HL-60 (cell line): ENCODE results near the gene TBC1D22A.

Experiments
- DNase-seq, 2 experiments: peaks; one replicate each; pipeline ENCODE4 v3.0.0-alpha.2; 2010 to 2020; ENCODE audit warnings: low read depth in 1 of 2, low spot score in 1 of 2
- H3K27ac ChIP-seq: fragments of 250-450 bp; sonication (Bioruptor Pico); replicated peaks from 2 replicates; pipeline ENCODE4 v1.5.1; 2020; ENCODE audit warnings: mild to moderate bottlenecking, moderate library complexity
- H3K27me3 ChIP-seq: fragments of 250-450 bp; sonication (Bioruptor Pico); 2 replicates; pipeline ENCODE4 v1.5.1; 2021; ENCODE audit warnings: mild to moderate bottlenecking, moderate library complexity; ENCODE audit not compliant: insufficient read depth, poor library complexity, severe bottlenecking
- H3K4me3 ChIP-seq: replicated peaks from 2 replicates; pipeline ENCODE4 v1.5.1; 2011; ENCODE audit warnings: mild to moderate bottlenecking, control low read depth, low read length; ENCODE audit not compliant: insufficient read depth
- CTCF ChIP-seq: IDR thresholded peaks from one replicate; pipeline ENCODE4 v1.5.1; 2011; ENCODE audit warnings: low read length, control low read depth, inconsistent platforms; ENCODE audit not compliant: insufficient read depth
- GABPA ChIP-seq: IDR thresholded peaks from 2 replicates; pipeline ENCODE4 v1.6.1; 2012; ENCODE audit warnings: low read depth
- POLR2AphosphoS5 ChIP-seq: IDR thresholded peaks from 2 replicates; pipeline ENCODE4 v1.6.1; 2012; ENCODE audit warnings: low read depth
- REST ChIP-seq: IDR thresholded peaks from 2 replicates; pipeline ENCODE4 v1.6.1; 2012; ENCODE audit warnings: low read depth; ENCODE audit not compliant: insufficient replicate concordance
- SPI1 ChIP-seq: IDR thresholded peaks from 2 replicates; pipeline ENCODE4 v1.6.1; 2012; ENCODE audit warnings: low read depth, mild to moderate bottlenecking, borderline replicate concordance

TBC1D22A gene

GRCh38 chr22:46852771-46853170, 90.3 kb downstream of the TBC1D22A start:
- TF ChIP-seq GABPA, result no peak
- no peak for TF ChIP-seq REST
- no peak for TF ChIP-seq CTCF
- no peak for TF ChIP-seq SPI1
- no peak for TF ChIP-seq POLR2AphosphoS5
- H3K27me3 ChIP-seq, result no peaks in the 10 kb centered on the region
- DNase-seq, result no peak
- H3K4me3 ChIP-seq, result no peak overlapping the region
- no peak overlapping the region for H3K27ac ChIP-seq

DNA sequence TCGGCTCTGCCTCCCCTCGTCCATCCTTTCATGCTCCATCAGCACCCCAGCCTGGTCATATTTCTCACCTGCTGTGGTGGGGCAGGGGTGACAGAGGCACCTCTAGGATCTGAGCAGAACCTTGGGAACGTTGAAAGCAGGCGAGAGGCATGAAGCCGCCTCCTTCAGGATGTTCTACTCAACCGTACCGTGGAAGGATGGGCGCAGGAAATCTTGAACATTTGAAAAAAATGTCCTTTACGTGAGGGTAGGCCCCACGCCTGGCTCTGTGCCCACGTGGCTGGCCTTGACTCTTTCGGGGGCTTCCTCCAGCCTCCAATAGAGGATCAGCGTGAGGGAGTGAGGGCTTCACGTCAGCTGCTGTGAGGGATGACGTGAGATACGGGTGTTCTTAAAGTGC, 90.7 kb downstream of the TBC1D22A start:
- TF ChIP-seq CTCF, result no peak
- TF ChIP-seq REST, result no peak
- no peak for TF ChIP-seq GABPA
- TF ChIP-seq POLR2AphosphoS5, result no peak
- TF ChIP-seq SPI1, result no peak
- H3K27me3 ChIP-seq, result no peaks in the 10 kb centered on the region
- no peak overlapping the region for H3K4me3 ChIP-seq
- no peak for DNase-seq
- no peak overlapping the region for H3K27ac ChIP-seq

DNA sequence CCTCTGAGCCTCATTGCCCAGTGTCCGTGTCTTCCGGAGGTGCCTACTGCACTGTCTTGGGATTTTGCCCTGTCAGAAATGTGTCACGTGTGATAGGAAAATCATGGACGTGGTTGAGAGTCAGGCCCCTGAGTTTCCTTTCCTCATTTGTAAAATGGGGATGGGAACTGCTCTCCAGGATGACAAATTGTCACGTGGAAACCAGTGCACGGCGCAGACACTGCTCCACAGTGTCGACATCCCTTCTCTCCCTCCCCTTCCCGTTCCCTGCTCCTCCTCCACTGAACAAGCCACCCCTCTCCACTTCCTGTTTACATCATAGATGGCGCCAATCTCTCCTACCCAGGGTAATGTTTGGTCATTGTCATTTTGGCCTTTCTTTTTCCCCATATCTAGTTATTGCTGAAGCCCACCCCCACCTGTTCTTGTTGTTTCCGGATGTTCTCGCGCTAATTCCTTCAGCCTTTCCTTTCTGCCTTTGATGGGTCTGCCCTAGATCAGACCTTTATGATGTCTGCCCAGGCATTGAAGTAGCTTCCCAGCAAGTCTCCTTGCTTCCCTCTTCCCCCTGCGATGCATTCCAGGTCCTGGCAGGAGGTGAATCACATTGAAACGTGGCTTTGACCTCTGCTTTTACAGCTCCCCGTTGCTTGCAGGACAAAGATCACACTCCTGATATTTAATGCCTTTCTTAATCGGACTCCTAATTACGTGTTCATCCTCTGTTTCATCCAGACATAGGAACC, 91.8 kb downstream of the TBC1D22A start:
- Histone ChIP-seq H3K27ac (peak overlapping the region; percentile 46), H3K4me3 (no peak overlapping the region), H3K27me3 (no peaks in the 10 kb centered on the region)
- no peak for TF ChIP-seq GABPA
- peak; percentile 83 for TF ChIP-seq SPI1
- TF ChIP-seq POLR2AphosphoS5, result peak; percentile 43; the same call in 1 of the 2 replicates
- peak; percentile 89 to 90 for DNase-seq

DNA sequence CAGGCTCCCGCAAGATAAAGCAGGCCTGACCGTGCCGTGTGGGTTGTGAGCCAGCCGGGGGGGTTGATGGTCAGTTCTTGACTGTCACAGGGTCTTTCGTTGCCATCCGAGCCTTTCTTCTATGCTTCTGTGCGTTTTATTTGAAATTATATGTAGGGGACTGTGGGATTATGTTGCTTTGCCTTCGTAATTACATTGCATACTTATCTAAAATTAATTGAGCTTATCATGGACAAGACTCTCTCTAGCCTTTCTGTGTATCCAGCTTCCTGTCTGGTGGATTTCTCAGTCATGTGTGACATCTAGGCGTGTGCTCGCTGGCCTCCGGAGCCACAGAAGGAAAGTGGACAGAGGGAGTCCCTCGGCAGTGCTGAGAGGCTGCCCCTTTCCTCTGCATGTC, 93.2 kb downstream of the TBC1D22A start:
- Histone ChIP-seq H3K27ac (no peak overlapping the region), H3K27me3 (no peaks in the 10 kb centered on the region), H3K4me3 (no peak overlapping the region)
- DNase-seq, result no peak
- TF ChIP-seq GABPA, result no peak
- no peak for TF ChIP-seq SPI1
- no peak for TF ChIP-seq REST
- no peak for TF ChIP-seq POLR2AphosphoS5
- TF ChIP-seq CTCF, result no peak
